Aortic smooth muscle cell (primary cell): Measurements from ENCODE around the gene HACD1. TPM values are rescaled to one million over a fixed set of nuclear protein-coding genes. Genes with fewer than 3 reads are reported as not detected.

Source experiments
- total RNA-seq: library from RNA; depleted of rRNA; stranded (reverse); fragments of >200 nt; gene quantifications from 2 replicates; pipeline ENCODE4 v1.2.3, GENCODE V29; 2014

The HACD1 gene
- total RNA-seq: 10.4 and 11.6 TPM in 2 replicates

GRCh38 chr10:17617031-17617911 lies at the start of gene HACD1:
Gene HACD1 (minus strand): TSS chr10:17617374. CDS start chr10:17617339, 35 bp downstream.

GRCh38 chr10:17643755-17644484 lies 26.7 kb upstream of the HACD1 start, which contains the start of gene STAM:
Gene STAM (plus strand): TSS chr10:17644151. CDS start chr10:17644340, 189 bp downstream.

Other genes starting within 250 kb of the HACD1 start
- not detected in 2 replicates for gene ST8SIA6, start 162.8 kb downstream of the HACD1 start, total RNA-seq
- gene STAM, start 26.8 kb upstream of the HACD1 start, total RNA-seq: 14.1 and 17.9 TPM in 2 replicates
- 0.06 TPM in 1 of 2 replicates, not detected in the other for gene TMEM236, start 134.8 kb upstream of the HACD1 start, total RNA-seq
- under 0.01 and 0.37 TPM in 2 replicates for gene MRC1, start 192.0 kb upstream of the HACD1 start, total RNA-seq